ENCODE measurements around the gene TMEM258. TPM values are rescaled to one million over a fixed set of nuclear protein-coding genes. Genes with fewer than 3 reads are reported as not detected.

The TMEM258 gene
- total RNA-seq, 1 experiment from 2014 or later = 110 TPM

GRCh38 chr11:61793083-61793828, 857 bp upstream of the TMEM258 start:
- intact Hi-C loops (cut with micrococcal nuclease) = no loop called here
- Histone ChIP-seq H3K9ac (ENCODE audit: low read length) (peak overlapping the region; percentile 95), H2AFZ (ENCODE audit: low read length) (peak overlapping the region; percentile 78), H3K79me2 (ENCODE audit: low read length) (peaks cover 81% of the 10 kb centered on the region), H3F3A (ENCODE audit: low read length, unreplicated experiment) (no peaks in the 10 kb centered on the region), H3K9me2 (replicated peaks; ENCODE audit: low read length) (no peaks in the 10 kb centered on the region), H3K4me3 (ENCODE audit: low read length) (peak overlapping the region; percentile 97), H3K9me3 (ENCODE audit: low read length) (no peaks in the 10 kb centered on the region), H3K27ac (ENCODE audit: low read length) (peak overlapping the region; percentile 89), H4K20me1 (ENCODE audit: low read length) (peaks cover 12% of the 10 kb centered on the region; the same call in 1 of the 2 replicates), H3K4me2 (ENCODE audit: low read length) (peak overlapping the region; percentile 90), H3K27me3 (ENCODE audit: low read length) (no peaks in the 10 kb centered on the region), H3K4me1 (ENCODE audit: insufficient read depth, low read length) (peaks cover 14% of the 10 kb centered on the region), H3K36me3 (ENCODE audit: low read depth, low read length) (peaks cover 47% of the 10 kb centered on the region; the same call in 1 of the 2 replicates)
- ChIA-PET POLR2A (ENCODE audit: unreplicated experiment) (interaction anchor here (0.7 kb wide), 1 partner anchor 49 kb away, joined by 3 read pairs; no protein-coding TSS in a partner anchor), CTCF (interaction anchor here (0.6 to 0.9 kb wide), 2 partner anchors 77 to 92 kb away, joined by 3 to 4 read pairs; no protein-coding TSS in a partner anchor)
- TSS peak; percentile 61 for BruUV-seq (replicated peaks)
- DNase-seq = peak; percentile 13
- ATAC-seq = peak; percentile 13
- TF ChIP-seq EZH2phosphoT487 (IDR thresholded peaks at IDR 0.05; ENCODE audit: borderline replicate concordance, low read length) (no peak), CTCF (conservative IDR thresholded peaks at IDR 0.05; ENCODE audit: low read depth, low read length) (no peak), EZH2 (IDR thresholded peaks at IDR 0.05; ENCODE audit: low read length, unreplicated experiment) (no peak)

- ATAC-seq (peak; percentile 66), DNase-seq (peak; percentile 94)
- 0 out of 2 replicates have a peak, but pooled peaks cover 9% of the 10 kb centered on the region for H4K20me1 ChIP-seq (ENCODE audit: low read length)
- peak overlapping the region; percentile 95 for H3K9ac ChIP-seq (ENCODE audit: low read length)
- BruUV-seq (replicated peaks) = TSS peak; percentile 82
- POLR2A ChIA-PET (ENCODE audit: unreplicated experiment) = interaction anchor here (0.6 to 1.5 kb wide), 2 partner anchors 23 to 25 kb away, joined by 3 to 5 read pairs; no protein-coding TSS in a partner anchor
- H3F3A ChIP-seq (ENCODE audit: low read length, unreplicated experiment) = no peaks in the 10 kb centered on the region
- H3K27me3 ChIP-seq (ENCODE audit: low read length) = no peaks in the 10 kb centered on the region
- H3K9me2 ChIP-seq (replicated peaks; ENCODE audit: low read length) = no peaks in the 10 kb centered on the region
- H3K4me3 ChIP-seq (ENCODE audit: low read length) = peak overlapping the region; percentile 97
- CTCF ChIA-PET = interaction anchor here (0.6 to 0.9 kb wide), 3 partner anchors 19 to 316 kb away, joined by 3 to 4 read pairs (median 4); no protein-coding TSS in a partner anchor
- intact Hi-C loops (cut with micrococcal nuclease) = loop anchor here (1.0 kb wide), 1 partner anchor 25 kb away; the partner anchor contains the start of gene FADS1
- peak overlapping the region; percentile 90 for H3K4me2 ChIP-seq (ENCODE audit: low read length)
- peaks cover 44% of the 10 kb centered on the region for H3K36me3 ChIP-seq (ENCODE audit: low read depth, low read length)
- H3K27ac ChIP-seq (ENCODE audit: low read length) = peak overlapping the region; percentile 89
- peaks cover 14% of the 10 kb centered on the region for H3K4me1 ChIP-seq (ENCODE audit: insufficient read depth, low read length)
- peak overlapping the region; percentile 78 for H2AFZ ChIP-seq (ENCODE audit: low read length)
- peaks cover 67% of the 10 kb centered on the region for H3K79me2 ChIP-seq (ENCODE audit: low read length)
- TF ChIP-seq CTCF (conservative IDR thresholded peaks at IDR 0.05; ENCODE audit: low read depth, low read length) = no peak
- no peak for TF ChIP-seq EZH2 (IDR thresholded peaks at IDR 0.05; ENCODE audit: low read length, unreplicated experiment)
- no peak for TF ChIP-seq EZH2phosphoT487 (IDR thresholded peaks at IDR 0.05; ENCODE audit: borderline replicate concordance, low read length)
- H3K9me3 ChIP-seq (ENCODE audit: low read length) = no peaks in the 10 kb centered on the region
Observed at GRCh38 chr11:61791737-61792309, 576 bp downstream of the TMEM258 start.
